Endothelial cell (in vitro differentiated cells): ENCODE results near the gene HSD17B3. TPM values are rescaled to one million over a fixed set of nuclear protein-coding genes. Genes with fewer than 3 reads are reported as not detected.
A peak's percentile ranks its signal among the peaks of the same experiment; 100 is the strongest.

ENCODE experiments used
- DNase-seq: peaks from one replicate; pipeline ENCODE4 v3.0.0; 2021; ENCODE audit warnings: low spot score
- H3K27ac Mint-ChIP-seq: one replicate; pipeline ENCODE4 v1.8.0; 2021; ENCODE audit warnings: mixed read lengths, inconsistent platforms; ENCODE audit not compliant: unreplicated experiment
- H3K27me3 Mint-ChIP-seq: one replicate; pipeline ENCODE4 v1.8.0; 2021; ENCODE audit warnings: mild to moderate bottlenecking, moderate library complexity, mixed read lengths, inconsistent platforms; ENCODE audit not compliant: unreplicated experiment
- H3K36me3 Mint-ChIP-seq: one replicate; pipeline ENCODE4 v1.8.0; 2021; ENCODE audit warnings: mild to moderate bottlenecking, low read depth, mixed read lengths, inconsistent platforms; ENCODE audit not compliant: unreplicated experiment
- H3K4me1 Mint-ChIP-seq: one replicate; pipeline ENCODE4 v1.8.0; 2021; ENCODE audit warnings: mild to moderate bottlenecking, mixed read lengths, inconsistent platforms; ENCODE audit not compliant: unreplicated experiment
- H3K4me3 Mint-ChIP-seq: one replicate; pipeline ENCODE4 v1.8.0; 2021; ENCODE audit warnings: mild to moderate bottlenecking, mixed read lengths, inconsistent platforms; ENCODE audit not compliant: unreplicated experiment
- H3K9me3 Mint-ChIP-seq: one replicate; pipeline ENCODE4 v1.8.0; 2021; ENCODE audit warnings: mixed read lengths, inconsistent platforms; ENCODE audit not compliant: unreplicated experiment
- CTCF ChIP-seq: fragments of 200-600 bp; sonication (generic); IDR thresholded peaks from one replicate; pipeline ENCODE4 v1.5.0; 2021; ENCODE audit warnings: antibody characterized with exemption; ENCODE audit not compliant: unreplicated experiment
- total RNA-seq: library from RNA; stranded (reverse); fragmentation: NEBNext Ultra II Directional; extraction: Animal tissue kit (Norgen Biotek cat#: 25700); gene quantifications from one replicate; pipeline ENCODE4 v1.2.1, GENCODE V29; 2021; ENCODE audit not compliant: unreplicated experiment

Gene HSD17B3
- total RNA-seq, 1 donor from 2014 or later, result not detected

- Mint-ChIP-seq H3K4me1 (peaks cover 26% of the 10 kb centered on the region), H3K27ac (no peak overlapping the region), H3K9me3 (no peaks in the 10 kb centered on the region), H3K27me3 (peaks cover 15% of the 10 kb centered on the region), H3K4me3 (no peak overlapping the region), H3K36me3 (peaks cover 17% of the 10 kb centered on the region)
- no peak for TF ChIP-seq CTCF
- DNase-seq, result no peak
Observed at GRCh38 chr9:96202971-96203780, 98.8 kb downstream of the HSD17B3 start.

GRCh38 chr9:96201140-96201539, 100.8 kb downstream of the HSD17B3 start:
- Mint-ChIP-seq H3K4me3 (peak overlapping the region; percentile 6), H3K27ac (no peak overlapping the region), H3K9me3 (no peaks in the 10 kb centered on the region), H3K4me1 (peaks cover 39% of the 10 kb centered on the region), H3K36me3 (peaks cover 23% of the 10 kb centered on the region), H3K27me3 (peaks cover 17% of the 10 kb centered on the region)
- DNase-seq, result no peak
- TF ChIP-seq CTCF, result no peak

- no peaks in the 10 kb centered on the region for H3K9me3 Mint-ChIP-seq
- peak overlapping the region; percentile 68 for H3K27ac Mint-ChIP-seq
- peaks cover 17% of the 10 kb centered on the region for H3K27me3 Mint-ChIP-seq
- H3K36me3 Mint-ChIP-seq, result peaks cover 27% of the 10 kb centered on the region
- TF ChIP-seq CTCF, result no peak
- H3K4me3 Mint-ChIP-seq, result peak overlapping the region; percentile 13
- no peak for DNase-seq
- peaks cover 39% of the 10 kb centered on the region for H3K4me1 Mint-ChIP-seq
Observed at GRCh38 chr9:96199006-96199405, 103.0 kb downstream of the HSD17B3 start.

- no peak for DNase-seq
- H3K27ac Mint-ChIP-seq, result peak overlapping the region; percentile 30
- peaks cover 29% of the 10 kb centered on the region for H3K4me1 Mint-ChIP-seq
- H3K9me3 Mint-ChIP-seq, result peaks cover 7% of the 10 kb centered on the region
- H3K36me3 Mint-ChIP-seq, result peaks cover 25% of the 10 kb centered on the region
- no peak for TF ChIP-seq CTCF
- H3K4me3 Mint-ChIP-seq, result no peak overlapping the region
- peaks cover 10% of the 10 kb centered on the region for H3K27me3 Mint-ChIP-seq
Observed at GRCh38 chr9:96195541-96195940, 106.4 kb downstream of the HSD17B3 start.

- peaks cover 5% of the 10 kb centered on the region for H3K27me3 Mint-ChIP-seq
- H3K4me3 Mint-ChIP-seq, result no peak overlapping the region
- peaks cover 8% of the 10 kb centered on the region for H3K9me3 Mint-ChIP-seq
- DNase-seq, result no peak
- H3K36me3 Mint-ChIP-seq, result peaks cover 22% of the 10 kb centered on the region
- peaks cover 14% of the 10 kb centered on the region for H3K4me1 Mint-ChIP-seq
- no peak for TF ChIP-seq CTCF
- H3K27ac Mint-ChIP-seq, result no peak overlapping the region
Observed at GRCh38 chr9:96193236-96193755, 108.7 kb downstream of the HSD17B3 start.
